OCI-LY7 (cell line): ENCODE measurements around the gene RARA. TPM values are rescaled to one million over a fixed set of nuclear protein-coding genes. Genes with fewer than 3 reads are reported as not detected.

Experiments used
- BruUV-seq: library from RNA; stranded (reverse); fragments of 400-500 nt; replicated peaks from 2 replicates; lab custom pipeline; 2021; lab: Mats Ljungman, UMichigan
- CTCF ChIA-PET: fragments of 300-600 bp; sonication (Branson Sonifier 250); formaldehyde crosslinking; loops from one replicate; lab custom pipeline; 2022; ENCODE audit warnings: antibody characterized with exemption; ENCODE audit not compliant: unreplicated experiment; lab: Charles Lee
- POLR2A ChIA-PET: fragments of 300-600 bp; sonication (Branson Sonifier 250); formaldehyde crosslinking; loops from one replicate; lab custom pipeline; 2022; ENCODE audit warnings: antibody characterized with exemption; lab: Charles Lee
- DNase-seq: peaks from one replicate; pipeline ENCODE4 v3.0.0-alpha.2; 2015; ENCODE audit warnings: low spot score
- H2AFZ ChIP-seq: fragments of 200-600 bp; sonication (generic), shearing (Covaris generic); 2 replicates; pipeline ENCODE4 v1.6.1; 2014; ENCODE audit warnings: mild to moderate bottlenecking, antibody characterized with exemption, low read length, moderate library complexity
- H3K27ac ChIP-seq: fragments of 200-600 bp; sonication (generic); 2 replicates; pipeline ENCODE4 v1.5.1; 2014; ENCODE audit warnings: mixed run types, low read depth, mild to moderate bottlenecking, moderate library complexity, low read length, inconsistent platforms; ENCODE audit not compliant: poor library complexity, severe bottlenecking
- H3K36me3 ChIP-seq: fragments of 200-600 bp; sonication (generic); 2 replicates; pipeline ENCODE4 v1.6.1; 2014; ENCODE audit warnings: mild to moderate bottlenecking, antibody characterized with exemption, low read length, moderate library complexity, mixed read lengths; ENCODE audit not compliant: insufficient read depth
- H3K4me1 ChIP-seq: fragments of 200-600 bp; sonication (generic); 2 replicates; pipeline ENCODE4 v1.5.1; 2014; ENCODE audit warnings: mild to moderate bottlenecking, low read length; ENCODE audit not compliant: insufficient read depth, poor library complexity, severe bottlenecking
- H3K4me2 ChIP-seq: fragments of 200-600 bp; sonication (generic); 2 replicates; pipeline ENCODE4 v1.6.1; 2014; ENCODE audit warnings: mild to moderate bottlenecking, low read length
- H3K4me3 ChIP-seq: fragments of 200-600 bp; sonication (generic); 2 replicates; pipeline ENCODE4 v1.5.1; 2014; ENCODE audit warnings: mild to moderate bottlenecking, low read depth, low read length; ENCODE audit not compliant: poor library complexity, severe bottlenecking
- H3K79me2 ChIP-seq: fragments of 200-600 bp; sonication (generic); 2 replicates; pipeline ENCODE4 v1.6.1; 2016; ENCODE audit warnings: low read depth, mild to moderate bottlenecking, low read length, moderate library complexity, mixed read lengths; ENCODE audit not compliant: insufficient read depth
- H3K9me2 ChIP-seq: fragments of 200-600 bp; sonication (generic); 2 replicates; pipeline ENCODE4 v1.6.1; 2016; ENCODE audit warnings: mild to moderate bottlenecking, low read length, mixed read lengths; ENCODE audit not compliant: insufficient read depth
- H3K9me3 ChIP-seq: fragments of 200-600 bp; sonication (generic); 2 replicates; pipeline ENCODE4 v1.6.1; 2014; ENCODE audit warnings: mild to moderate bottlenecking, mixed run types, low read length, mixed read lengths
- H4K20me1 ChIP-seq: fragments of 200-600 bp; sonication (generic); 2 replicates; pipeline ENCODE4 v1.6.1; 2014; ENCODE audit warnings: mild to moderate bottlenecking, antibody characterized with exemption, low read length, moderate library complexity, mixed read lengths; ENCODE audit not compliant: insufficient read depth
- CTCF ChIP-seq: fragments of 200-600 bp; sonication (generic); conservative IDR thresholded peaks from 2 replicates; pipeline ENCODE4 v1.5.1; 2014; ENCODE audit warnings: mild to moderate bottlenecking, antibody characterized with exemption, low read length, moderate library complexity, mixed read lengths
- EZH2phosphoT487 ChIP-seq: fragments of 200-600 bp; sonication (generic); IDR thresholded peaks from 2 replicates; pipeline ENCODE4 v1.6.1; 2018; ENCODE audit warnings: low read depth, borderline replicate concordance, mild to moderate bottlenecking, mixed run types, antibody characterized with exemption, low read length, moderate library complexity, mixed read lengths
- intact Hi-C: fragments of 100-400 bp; cut with micrococcal nuclease; formaldehyde crosslinking; loops from one replicate; pipeline ENCODE4 v1.10.0; 2022; ENCODE audit not compliant: unreplicated experiment
- total RNA-seq, 2 experiments: library from RNA; depleted of rRNA in 1 of 2; stranded (reverse); fragments of >200 nt in 1 of 2; shearing (Covaris generic) in 1 of 2; gene quantifications; 2 replicates each; pipeline ENCODE4 v1.2.3, GENCODE V29; 2014 to 2022

RARA gene
- total RNA-seq, 2 experiments from 2014 or later = 3.1 to 8.6 TPM

GRCh38 chr17:40315678-40316570, 6.9 kb downstream of the RARA start:
- ChIA-PET CTCF (interaction anchor here (1.6 kb wide), 1 partner anchor 23 kb away, joined by 4 read pairs; no protein-coding TSS in a partner anchor), POLR2A (interaction anchor here (1.0 to 1.2 kb wide), 2 partner anchors 9 to 19 kb away, joined by 3 read pairs; no protein-coding TSS in a partner anchor)
- Histone ChIP-seq H3K4me3 (no peak overlapping the region), H3K4me1 (peaks cover 47% of the 10 kb centered on the region), H3K4me2 (no peak overlapping the region), H3K36me3 (no peaks in the 10 kb centered on the region), H3K9me2 (no peaks in the 10 kb centered on the region), H3K27ac (no peak overlapping the region), H2AFZ (no peak overlapping the region), H4K20me1 (no peaks in the 10 kb centered on the region), H3K79me2 (no peaks in the 10 kb centered on the region), H3K9me3 (no peaks in the 10 kb centered on the region)
- no peak for DNase-seq
- no TSS peak for BruUV-seq
- intact Hi-C loops = no loop called here
- TF ChIP-seq CTCF (no peak), EZH2phosphoT487 (no peak)

- Histone ChIP-seq H3K4me3 (no peak overlapping the region), H4K20me1 (peaks cover 4% of the 10 kb centered on the region; the same call in 1 of the 2 replicates), H3K4me1 (peaks cover 49% of the 10 kb centered on the region), H2AFZ (no peak overlapping the region), H3K9me2 (no peaks in the 10 kb centered on the region), H3K79me2 (no peaks in the 10 kb centered on the region), H3K9me3 (no peaks in the 10 kb centered on the region), H3K36me3 (no peaks in the 10 kb centered on the region), H3K27ac (no peak overlapping the region), H3K4me2 (peak overlapping the region; percentile 93)
- TF ChIP-seq CTCF (no peak), EZH2phosphoT487 (no peak)
- POLR2A ChIA-PET = interaction anchor here (0.6 to 1.2 kb wide), 4 partner anchors 8 to 125 kb away, joined by 3 to 4 read pairs (median 3); partner anchors contain the start of gene RARA
- DNase-seq = no peak
- CTCF ChIA-PET = interaction anchor here (0.6 to 1.6 kb wide), 4 partner anchors 9 to 127 kb away, joined by 3 to 9 read pairs (median 4); no protein-coding TSS in a partner anchor
- intact Hi-C loops = no loop called here
- no TSS peak for BruUV-seq
These were observed 7.8 kb downstream of the RARA start for GRCh38 chr17:40316571-40317344.
